HS-5 (cell line): Measurements from ENCODE around the gene FZD2.
"Not testable (repeated sequence)": the region's sequence is repeated elsewhere in the genome, so short reads cannot be mapped to it uniquely, and the experiment has no call there.

Experiments used
- DNase-seq: peaks from one replicate; pipeline ENCODE4 v3.0.0-alpha.2; 2012; ENCODE audit warnings: low read depth

FZD2 gene

DNA sequence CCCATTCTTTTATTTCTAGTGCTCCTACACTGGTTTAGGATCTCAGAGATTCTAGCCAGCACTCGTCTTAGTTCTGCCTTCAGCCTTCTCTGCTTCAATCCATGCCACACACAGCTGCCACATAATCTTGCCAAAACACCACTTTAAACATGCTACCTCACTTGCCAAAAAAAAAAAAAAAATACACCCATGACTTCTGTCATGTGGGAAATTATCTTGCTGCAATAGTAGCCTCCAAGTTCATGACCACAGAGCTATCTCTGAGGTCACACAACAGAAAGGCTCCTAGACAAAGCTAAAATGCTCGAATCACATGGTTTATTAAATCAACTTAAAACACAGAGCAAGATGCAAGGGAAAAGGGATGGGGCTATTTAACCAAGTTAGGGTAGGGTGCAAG, 18.1 kb downstream of the FZD2 start:
- no peak for DNase-seq

DNA sequence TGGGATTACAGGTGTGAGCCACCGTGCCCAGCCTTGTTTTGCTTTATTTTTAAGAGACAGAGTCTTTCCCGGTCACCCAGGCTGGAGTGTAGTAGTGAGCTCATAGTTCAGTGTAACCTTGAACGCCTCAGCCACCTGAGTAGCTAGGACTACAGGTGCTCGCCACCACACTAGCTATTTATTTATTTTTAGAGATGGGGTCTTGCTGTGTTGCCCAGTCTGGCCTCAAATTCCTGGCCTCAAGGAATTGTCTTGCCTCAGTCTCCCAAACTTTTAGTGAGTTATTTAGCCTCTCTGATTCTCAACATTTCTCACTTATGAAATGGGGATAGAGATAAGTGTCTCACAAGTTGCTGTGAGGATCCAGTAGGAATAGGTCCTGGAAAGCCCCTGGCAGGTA, 21.7 kb downstream of the FZD2 start:
- no peak for DNase-seq

DNA sequence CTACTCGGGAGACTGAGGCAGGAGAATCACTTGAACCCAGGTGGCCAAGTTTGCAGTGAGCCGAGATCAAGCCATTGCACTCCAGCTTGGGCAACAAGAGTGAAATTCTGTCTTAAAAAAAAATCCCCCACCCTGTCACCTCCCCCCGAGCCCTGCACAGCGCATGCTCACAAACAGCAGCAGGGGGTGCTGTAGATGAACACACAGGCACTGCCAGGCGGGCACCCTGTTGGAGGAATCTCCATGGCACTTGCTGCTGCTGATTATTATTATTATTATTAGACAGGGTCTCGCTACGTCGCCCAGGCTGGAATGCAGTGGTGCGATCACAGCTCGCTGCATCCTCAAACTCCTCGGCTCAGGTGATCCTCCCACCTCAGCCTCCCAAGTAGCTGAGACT, 24.6 kb downstream of the FZD2 start:
- no peak for DNase-seq

DNA sequence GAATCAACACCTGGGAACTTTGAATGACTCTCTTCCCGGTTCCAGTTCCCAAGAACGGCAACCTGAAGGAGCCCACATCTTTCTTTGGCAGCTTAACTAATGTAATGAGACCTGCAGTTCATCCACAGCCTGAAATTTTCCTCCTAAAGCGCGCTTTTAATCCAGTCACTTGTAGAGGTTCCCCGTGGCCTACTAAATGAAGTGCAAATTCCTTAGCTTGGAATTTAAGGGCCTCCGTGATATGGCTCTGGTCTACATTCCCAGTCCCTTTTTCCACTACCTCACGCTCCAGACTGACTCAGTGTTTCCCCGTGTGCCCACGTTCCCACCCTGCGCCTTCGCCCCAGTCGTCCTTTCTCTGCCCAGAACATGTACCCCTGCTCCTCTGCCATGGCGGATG, 27.2 kb downstream of the FZD2 start:
- no peak for DNase-seq

DNA sequence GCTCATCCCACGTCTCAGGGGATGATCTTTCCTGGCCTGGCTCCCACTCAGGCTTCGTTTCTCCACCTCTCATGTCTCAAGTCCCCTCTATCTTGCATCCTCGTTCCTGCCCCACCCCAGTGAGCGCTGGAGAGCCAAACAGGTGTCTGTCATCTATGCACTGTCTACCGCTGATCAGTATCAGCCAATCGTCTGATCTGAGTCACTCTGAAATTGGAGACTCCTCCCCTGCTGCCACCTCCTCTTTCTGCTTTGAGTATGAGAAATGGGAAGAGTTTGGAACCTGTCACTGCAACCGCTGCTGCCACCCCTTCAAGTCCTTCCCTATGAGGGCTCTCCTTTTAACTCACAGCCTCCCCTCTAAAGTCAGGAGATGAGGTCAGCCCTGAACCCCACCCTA, 28.0 kb downstream of the FZD2 start:
- no peak for DNase-seq

DNA sequence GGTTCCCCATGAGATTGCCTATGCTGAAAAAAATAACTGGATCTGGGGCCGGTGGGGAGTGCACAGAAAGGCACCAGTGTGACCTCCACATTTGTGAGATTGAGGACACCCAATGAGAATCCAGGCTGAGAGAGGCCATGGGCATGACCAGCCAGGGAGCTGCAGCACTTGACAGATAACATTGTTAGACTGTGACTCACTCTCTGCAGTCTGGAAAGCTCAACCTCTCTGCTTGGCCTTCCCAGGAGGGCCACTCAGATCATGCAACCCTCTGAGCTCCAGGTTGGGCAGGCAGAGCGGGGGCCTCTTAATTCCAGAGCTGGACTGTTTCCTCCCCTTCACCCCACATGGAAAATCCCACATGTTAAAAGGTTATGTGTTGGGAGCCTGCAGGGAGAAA, 30.1 kb downstream of the FZD2 start:
- DNase-seq: peak; percentile 62

DNA sequence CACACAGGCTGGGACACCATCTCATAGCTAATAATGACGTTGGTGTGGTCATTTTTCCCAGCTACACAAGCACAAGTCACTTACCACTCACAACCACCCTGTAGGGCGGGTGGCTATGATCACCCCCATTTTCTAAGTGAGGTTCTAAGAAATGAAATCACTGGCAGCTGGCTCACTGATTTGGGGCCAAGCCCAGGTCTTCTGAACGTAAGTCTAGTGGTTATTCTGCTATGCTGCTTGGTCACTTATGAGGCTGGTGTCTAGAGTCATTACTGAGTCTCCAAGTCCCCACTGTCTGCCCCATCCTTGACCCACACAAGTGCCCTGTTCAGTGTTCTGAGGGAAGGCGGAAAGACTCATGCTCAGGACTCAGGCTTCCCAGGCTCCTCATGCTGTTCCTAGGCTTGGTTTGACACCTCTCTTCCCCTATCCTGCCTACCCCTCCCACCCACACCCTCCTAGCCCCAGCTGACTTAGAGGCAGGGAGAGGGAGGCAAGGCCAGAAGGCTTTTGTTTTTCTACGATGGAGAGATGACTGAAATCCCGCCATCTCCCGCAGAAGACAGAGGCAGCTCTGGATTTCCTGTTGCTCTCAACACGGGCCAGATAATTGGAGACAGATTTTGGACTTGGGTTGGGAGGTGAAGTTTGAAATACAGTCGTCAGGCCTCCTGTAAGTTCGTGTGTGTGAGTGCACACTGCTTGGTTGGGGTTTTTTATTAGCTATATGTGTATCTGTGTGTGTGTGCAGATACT, 32.2 kb downstream of the FZD2 start:
- DNase-seq: no peak

DNA sequence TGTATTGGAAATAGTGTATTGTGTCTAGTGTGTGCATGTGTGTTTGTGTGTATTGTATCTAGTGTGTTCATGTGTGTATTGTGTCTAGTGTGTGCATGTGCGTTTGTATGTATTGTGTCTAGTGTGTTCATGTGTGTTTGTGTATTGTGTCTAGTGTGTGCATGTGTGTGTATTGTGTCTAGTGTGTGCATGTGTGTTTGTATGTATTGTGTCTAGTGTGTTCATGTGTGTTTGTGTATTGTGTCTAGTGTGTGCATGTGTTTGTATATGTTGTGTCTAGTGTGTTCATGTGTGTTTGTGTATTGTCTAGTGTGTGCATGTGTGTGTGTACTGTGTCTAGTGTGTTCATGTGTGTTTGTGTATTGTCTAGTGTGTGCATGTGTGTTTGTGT, 32.8 kb downstream of the FZD2 start:
- DNase-seq: not testable (repeated sequence)

DNA sequence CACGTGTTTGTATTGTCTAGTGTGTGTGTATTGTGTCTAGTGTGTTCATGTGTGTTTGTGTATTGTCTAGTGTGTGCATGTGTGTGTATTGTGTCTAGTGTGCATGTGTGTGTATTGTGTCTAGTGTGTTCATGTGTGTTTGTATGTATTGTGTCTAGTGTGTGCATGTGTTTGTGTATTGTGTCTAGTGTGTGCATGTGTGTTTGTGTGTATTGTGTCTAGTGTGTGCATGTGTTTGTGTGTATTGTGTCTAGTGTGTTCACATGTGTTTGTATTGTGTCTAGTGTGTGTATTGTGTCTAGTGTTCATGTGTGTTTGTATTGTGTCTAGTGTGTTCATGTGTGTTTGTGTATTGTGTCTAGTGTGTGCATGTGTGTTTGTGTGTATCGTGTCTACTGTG, 33.5 kb downstream of the FZD2 start:
- not testable (repeated sequence) for DNase-seq

DNA sequence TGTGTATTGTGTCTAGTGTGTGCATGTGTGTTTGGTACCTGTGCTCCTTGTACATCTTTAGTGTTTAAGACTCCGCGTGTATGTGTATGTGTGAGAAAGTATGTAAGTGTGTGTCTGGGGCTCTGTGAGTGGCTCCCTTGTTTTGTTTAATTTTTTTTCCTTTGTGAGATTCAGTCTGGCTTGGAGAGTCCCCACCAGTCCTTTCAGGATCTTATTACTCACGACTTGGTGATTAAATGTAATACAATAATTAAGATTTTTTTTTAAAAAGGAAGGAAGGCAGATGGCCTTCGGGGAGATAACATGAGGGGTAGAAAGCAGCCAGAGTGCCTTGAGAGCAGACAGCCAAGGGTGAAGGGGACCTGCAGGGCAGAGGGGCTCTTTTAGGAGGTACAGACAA, 33.9 kb downstream of the FZD2 start:
- DNase-seq: no peak

DNA sequence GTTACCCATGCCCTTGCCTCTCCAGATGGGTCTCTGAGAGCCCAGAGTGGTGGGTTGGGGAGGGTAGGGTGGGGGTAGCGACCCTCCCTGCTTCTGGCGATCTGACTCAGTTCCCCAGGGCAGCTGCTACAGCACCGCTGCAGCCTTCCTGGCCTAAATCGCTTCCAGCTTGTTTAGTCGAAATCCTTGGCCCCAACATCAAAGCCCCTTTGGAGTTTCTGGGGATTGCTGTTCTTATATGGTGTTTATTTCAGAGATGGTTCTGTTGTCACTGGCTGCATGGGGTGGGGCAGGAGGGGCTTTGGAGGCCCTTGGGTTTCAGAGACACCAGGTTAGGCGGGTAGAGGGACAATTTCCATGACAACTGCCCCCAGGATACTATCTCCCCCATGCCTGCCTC, 35.9 kb downstream of the FZD2 start:
- DNase-seq: no peak

DNA sequence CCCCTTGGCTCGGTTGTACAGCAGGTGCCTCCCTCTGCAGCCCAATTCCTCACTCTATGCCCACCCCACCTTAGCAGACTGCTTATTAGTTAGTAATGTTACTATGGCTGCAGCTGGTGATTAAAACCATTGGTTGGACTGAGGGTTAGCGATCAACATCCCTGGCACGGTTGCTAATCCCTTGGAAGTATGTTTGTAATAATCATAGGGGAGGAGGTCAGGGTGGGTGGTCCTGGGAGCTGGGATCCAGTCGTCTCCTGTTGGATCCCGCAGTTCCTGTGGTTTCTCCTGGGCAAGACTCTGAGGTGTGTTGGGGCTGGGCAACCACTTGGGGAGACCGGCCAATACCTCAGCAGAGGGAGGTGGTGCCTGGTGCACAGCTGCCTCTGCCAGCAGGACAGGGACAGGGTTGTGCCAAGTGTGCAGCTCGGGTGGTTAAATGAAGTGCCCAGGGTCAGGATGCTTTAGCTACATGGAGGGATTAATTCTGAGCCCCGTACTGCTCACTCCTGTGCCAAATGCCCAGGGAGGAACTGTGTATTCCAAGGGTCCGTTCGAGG, 38.0 kb downstream of the FZD2 start:
- no peak for DNase-seq

DNA sequence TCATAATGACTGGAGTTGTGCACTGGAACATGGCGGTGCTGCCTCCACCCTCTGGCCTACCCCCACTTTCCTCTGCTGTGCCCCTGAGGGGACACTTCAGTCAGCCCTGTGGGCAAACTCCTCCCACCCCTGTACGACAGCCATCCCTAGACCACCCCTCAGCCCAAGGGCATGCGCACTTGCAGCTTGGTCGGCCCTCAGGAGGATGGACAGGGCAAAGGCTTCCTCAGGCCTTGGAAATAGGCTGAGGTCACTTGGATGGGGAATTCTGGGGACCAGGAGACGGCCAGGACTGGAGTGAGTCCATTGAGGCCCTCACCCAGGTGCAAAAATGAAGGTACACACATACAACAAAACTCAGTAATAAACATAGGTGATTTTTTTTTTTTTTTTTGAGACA, 41.0 kb downstream of the FZD2 start:
- no peak for DNase-seq

DNA sequence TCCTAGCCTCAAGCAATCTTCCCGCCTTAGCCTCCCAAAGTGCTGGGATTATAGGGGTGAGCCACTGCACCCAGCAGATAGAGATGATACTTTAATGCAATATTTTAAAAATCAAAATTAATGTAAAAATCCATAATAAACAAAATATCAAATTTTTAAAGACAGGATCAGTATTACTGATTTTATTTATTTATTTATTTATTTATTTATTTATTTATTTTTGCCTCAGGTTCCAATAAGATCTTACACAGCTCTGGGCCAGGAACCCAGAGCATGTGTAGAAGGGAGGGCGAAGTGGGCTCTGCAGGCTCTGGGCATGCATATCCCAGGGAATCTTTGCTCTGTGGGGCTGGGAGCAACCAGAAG, 41.6 kb downstream of the FZD2 start:
- DNase-seq: no peak

DNA sequence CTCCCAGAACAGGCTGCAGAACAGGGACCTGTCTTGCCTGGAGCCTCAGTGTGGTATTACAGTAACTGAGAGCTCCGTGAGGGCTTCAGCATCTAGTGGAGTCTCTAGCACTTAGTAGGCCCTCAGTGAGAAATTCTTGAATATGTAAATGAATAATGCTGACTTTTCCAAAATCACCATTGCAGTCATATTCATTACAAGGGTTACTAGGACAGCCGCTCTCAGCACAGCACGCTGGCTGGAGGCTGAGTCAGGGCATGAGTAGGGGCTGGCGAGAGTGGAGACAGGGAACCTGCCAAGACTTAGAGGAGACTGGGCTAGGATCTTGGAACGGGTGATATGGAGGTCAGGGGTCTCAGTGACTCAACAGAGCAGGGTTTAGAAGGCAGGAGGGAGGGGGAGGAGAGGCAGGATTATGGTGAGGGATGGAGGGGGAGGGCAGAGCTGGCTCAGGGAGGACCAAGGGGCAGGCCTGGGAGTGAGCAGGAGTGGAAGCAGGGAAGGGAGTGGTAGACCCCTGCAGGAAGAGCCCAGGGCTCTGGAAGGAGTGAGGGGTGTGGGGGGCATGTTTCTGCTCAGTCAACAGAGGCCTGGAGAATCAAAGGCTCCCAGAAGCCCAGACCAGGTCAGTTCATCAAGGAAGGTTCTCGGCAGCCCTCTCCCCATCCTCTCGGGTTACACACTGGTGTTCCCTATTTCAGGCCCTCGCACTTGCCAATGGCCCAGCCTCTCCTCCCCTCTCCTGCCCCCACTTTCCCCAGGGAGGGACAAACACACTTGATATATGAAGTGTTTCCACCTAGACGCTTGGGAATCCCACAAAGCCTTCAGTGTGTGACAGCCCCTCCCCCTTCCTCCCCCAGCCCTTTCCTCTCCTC, 42.3 kb downstream of the FZD2 start:
- DNase-seq: peak; percentile 70

DNA sequence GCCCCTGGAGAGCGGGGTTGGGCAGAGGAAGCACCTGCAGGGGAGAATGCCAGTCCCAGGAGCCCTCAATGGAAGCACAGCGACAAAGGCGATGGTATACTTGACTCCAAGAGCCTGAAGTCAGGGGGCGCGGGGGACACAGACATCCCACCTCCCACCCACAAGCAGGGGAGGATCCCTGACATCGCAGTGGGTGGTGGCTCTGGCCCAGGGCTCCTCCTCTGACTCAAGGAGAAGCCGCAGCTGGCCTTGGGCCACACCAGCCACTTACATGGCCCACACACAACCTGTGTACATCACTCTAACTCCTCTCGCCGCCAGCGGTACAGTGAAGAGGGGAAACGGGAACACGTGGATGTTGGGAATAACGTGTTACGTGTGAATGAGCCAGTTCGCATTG, 44.3 kb downstream of the FZD2 start:
- no peak for DNase-seq

DNA sequence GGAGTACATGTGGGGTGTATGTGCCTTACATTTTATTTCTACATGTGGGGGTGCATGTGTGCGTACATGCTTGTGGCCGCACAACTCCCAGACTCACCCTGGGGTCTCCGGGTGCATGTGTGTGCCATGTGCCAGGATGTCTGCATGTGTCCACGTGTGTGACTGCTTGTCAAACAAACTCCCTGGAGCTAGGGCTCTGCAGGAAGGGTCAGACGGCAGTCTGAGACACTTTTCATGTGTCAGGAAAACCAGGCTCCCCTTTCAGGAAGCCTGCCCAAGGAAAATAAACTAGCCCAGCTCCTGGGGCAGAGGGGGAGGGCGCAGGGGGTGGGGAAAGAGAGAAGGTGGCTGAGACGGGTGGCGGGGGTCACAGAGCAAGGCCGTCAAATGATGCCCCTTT, 44.7 kb downstream of the FZD2 start:
- DNase-seq: no peak

DNA sequence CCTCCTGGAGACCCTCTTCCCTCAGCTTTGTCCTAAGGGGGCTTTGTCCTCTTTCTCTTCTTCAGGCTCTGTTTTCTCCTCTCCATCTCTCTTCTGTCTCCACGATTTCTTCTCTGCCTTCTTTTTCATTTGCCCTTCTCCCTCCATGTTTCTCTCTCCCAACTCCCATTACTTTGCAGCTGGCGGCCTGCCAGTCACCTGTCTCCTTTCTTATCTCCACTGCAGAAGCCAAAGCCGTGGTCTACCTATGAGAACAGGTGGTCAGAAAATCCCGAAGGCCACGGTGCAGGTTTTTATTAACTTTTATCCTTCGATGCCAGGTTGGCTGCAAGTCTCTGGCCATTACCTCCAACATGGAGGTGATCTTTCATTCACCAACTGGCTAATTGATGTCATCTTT, 45.1 kb downstream of the FZD2 start:
- no peak for DNase-seq

DNA sequence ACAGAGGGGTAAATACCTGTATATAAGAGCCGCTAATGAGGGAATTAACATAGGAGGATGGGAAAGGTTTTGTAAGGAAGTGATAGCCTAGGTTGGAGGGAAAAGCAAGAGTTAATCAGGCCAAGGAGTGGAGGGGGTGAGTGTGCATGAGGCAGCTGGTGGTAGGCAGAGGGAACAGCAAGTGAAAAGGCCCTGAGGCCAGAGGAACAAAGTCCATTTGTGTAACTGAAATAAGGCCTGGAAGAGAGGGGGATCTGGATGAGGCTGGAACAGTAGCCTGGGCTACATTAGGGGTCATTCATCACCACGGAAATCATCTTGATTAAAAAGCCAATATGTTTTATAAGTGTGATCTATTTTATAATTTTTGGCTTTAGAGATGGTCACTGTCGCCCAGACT, 45.7 kb downstream of the FZD2 start:
- DNase-seq: no peak

DNA sequence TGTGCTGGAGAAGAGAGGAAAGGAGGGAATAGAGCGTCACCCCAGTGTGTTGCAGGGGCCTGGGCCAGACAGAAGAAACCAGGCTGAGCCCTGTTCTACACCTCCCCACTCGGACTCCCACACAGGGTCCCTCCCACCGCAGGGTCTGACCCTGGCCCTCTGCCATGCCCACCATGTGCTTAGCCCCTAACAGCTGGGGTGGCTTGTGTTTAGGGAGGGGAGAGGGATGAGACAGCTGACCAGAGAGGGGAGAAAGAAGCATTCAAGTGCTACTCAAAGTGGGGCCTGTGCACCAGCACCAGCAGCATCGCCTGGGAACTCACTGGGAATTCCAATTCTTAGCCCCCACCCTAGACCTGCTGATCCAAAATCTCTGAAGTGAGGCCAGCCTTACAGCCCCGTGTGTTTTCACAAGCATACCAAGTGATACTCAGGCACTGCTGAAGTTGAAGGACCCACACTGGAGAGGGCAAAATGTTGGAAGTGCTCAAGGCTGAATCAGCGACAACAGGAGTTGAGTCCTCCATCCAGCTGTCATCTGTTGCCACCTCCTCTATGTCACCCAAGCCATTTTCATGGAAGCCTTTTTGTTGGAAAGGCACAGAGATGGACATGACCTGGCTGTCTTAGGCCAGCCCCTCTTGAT, 47.0 kb downstream of the FZD2 start:
- DNase-seq: no peak

DNA sequence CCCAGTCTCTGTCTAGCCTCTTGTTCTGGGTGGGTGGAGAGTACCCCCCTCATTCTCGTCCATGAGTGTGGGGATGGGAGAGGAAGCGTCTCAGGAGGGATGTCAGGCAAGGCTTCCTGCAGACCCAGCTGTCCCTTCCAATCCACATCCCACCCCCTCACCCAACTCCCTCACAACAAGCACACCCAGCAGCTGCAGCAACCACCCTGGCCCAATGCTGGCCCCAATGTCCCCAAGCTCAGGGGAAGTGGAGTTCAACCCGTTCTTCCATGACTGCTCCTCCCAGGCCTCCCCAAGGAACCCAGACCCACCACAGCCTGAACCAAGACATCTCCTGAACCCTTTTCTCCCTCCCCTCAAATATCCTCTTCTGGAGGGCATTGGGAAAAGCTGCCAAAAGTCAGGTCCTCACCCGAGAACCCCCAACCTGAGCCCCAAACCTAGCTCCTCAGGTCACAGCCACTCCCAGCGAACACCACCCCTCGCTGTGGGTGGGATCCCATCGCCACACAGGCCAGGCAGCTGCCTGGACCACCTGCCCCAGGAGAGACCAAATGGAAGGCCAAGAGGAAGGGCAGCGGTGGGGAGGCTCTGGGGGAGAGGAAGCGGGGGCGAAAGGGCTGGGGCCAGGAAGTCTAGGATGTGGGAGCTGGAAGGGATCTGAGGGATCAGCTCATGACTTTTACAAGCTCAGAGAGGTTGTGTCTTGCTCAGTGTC, 47.6 kb downstream of the FZD2 start:
- no peak for DNase-seq

DNA sequence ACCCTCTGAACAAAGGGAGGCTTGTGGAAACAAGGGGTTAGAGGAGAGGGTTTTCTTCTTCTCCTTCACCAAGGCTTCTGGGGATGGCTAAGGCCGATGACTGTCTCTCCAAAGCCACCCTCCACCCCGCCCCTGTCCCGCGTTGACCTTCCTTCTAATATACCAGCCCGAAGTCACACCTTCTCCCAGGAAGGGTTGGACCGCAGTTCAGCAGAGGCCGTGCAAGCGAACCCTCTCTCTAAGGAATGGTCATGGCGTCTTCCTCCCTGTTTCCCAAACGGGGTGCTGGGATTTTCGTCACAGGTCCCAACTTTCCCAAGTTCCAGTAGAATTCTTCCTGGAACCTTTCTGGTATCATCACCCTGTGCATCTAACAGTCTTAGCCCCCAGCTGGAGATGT, 49.4 kb downstream of the FZD2 start:
- DNase-seq: no peak
